ENCODE data around the gene ATP6V1G3. TPM values are rescaled to one million over a fixed set of nuclear protein-coding genes. Genes with fewer than 3 reads are reported as not detected.

The ATP6V1G3 gene
- polyA plus RNA-seq, 3 donors = not detected

DNA sequence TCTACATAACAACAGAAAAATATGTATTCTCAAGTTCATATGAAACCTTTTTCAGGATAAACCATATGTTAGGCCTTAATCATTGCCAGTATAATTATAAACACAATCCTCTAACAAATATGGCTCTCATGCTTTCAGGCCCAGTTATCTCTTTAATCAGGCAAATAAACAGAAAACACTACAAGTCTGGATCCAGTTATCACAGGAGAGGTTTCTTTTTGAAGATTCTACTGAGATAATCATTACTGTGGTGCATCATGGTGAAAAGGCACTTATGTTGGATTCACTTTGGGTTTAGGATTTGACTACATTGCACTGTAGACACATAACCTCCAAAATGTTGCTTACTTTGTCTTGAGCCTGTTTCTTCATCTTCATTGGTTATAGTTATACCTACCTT lies 8.4 kb upstream of the ATP6V1G3 start:
- Mint-ChIP-seq H3K4me1 (peaks cover 25% of the 10 kb centered on the region), H3K4me3 (no peak overlapping the region), H3K27me3 (ENCODE audit: low read depth in 3 of 3) (no peaks in the 10 kb centered on the region), H3K36me3 (peaks cover 0 to 3% of the 10 kb centered on the region in 2 donors), H3K9me3 (peaks cover 0 to 10% (median 5%) of the 10 kb centered on the region in 7 donors), H3K27ac (no peak overlapping the region)
- Histone ChIP-seq H3K4me1 (ENCODE audit: control insufficient read depth in 1 of 2, insufficient read depth in 2 of 2, low read length in 2 of 2) (peaks cover 17 to 25% of the 10 kb centered on the region in 2 donors), H3K4me2 (replicated peaks; ENCODE audit: extremely low read depth, low read length, poor library complexity, severe bottlenecking) (no peak overlapping the region), H2AFZ (ENCODE audit: insufficient read depth, low read depth, low read length, poor library complexity, severe bottlenecking) (no peak overlapping the region), H3K9ac (ENCODE audit: insufficient read depth, low read length, poor library complexity, severe bottlenecking) (no peak overlapping the region), H3K9me3 (replicated peaks in 1 of 2; ENCODE audit: control insufficient read depth in 1 of 2, insufficient read depth in 1 of 2, low read length in 2 of 2) (peaks cover 0 to 6% of the 10 kb centered on the region in 2 donors), H3K27me3 (ENCODE audit: control insufficient read depth in 2 of 2, insufficient read depth in 2 of 2, low read length in 2 of 2) (no peaks in the 10 kb centered on the region), H3K27ac (ENCODE audit: low read depth in 1 of 2, low read length in 2 of 2) (no peak overlapping the region), H3K36me3 (replicated peaks in 1 of 2; ENCODE audit: control insufficient read depth in 1 of 2, insufficient read depth in 2 of 2, low read length in 2 of 2) (no peaks in the 10 kb centered on the region), H4K20me1 (ENCODE audit: insufficient read depth, low read length) (no peaks in the 10 kb centered on the region), H3K79me2 (ENCODE audit: insufficient read depth, low read length) (no peaks in the 10 kb centered on the region), H3K4me3 (replicated peaks in 1 of 3; ENCODE audit: low read depth in 2 of 3, low read length in 3 of 3) (no peak overlapping the region)
- TF ChIP-seq, protein P1, sequence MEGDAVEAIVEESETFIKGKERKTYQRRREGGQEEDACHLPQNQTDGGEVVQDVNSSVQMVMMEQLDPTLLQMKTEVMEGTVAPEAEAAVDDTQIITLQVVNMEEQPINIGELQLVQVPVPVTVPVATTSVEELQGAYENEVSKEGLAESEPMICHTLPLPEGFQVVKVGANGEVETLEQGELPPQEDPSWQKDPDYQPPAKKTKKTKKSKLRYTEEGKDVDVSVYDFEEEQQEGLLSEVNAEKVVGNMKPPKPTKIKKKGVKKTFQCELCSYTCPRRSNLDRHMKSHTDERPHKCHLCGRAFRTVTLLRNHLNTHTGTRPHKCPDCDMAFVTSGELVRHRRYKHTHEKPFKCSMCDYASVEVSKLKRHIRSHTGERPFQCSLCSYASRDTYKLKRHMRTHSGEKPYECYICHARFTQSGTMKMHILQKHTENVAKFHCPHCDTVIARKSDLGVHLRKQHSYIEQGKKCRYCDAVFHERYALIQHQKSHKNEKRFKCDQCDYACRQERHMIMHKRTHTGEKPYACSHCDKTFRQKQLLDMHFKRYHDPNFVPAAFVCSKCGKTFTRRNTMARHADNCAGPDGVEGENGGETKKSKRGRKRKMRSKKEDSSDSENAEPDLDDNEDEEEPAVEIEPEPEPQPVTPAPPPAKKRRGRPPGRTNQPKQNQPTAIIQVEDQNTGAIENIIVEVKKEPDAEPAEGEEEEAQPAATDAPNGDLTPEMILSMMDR (IDR thresholded peaks at IDR 0.05) = no peak
- no peak for DNase-seq
- intact Hi-C loops (cut with micrococcal nuclease) = no loop called here

DNA sequence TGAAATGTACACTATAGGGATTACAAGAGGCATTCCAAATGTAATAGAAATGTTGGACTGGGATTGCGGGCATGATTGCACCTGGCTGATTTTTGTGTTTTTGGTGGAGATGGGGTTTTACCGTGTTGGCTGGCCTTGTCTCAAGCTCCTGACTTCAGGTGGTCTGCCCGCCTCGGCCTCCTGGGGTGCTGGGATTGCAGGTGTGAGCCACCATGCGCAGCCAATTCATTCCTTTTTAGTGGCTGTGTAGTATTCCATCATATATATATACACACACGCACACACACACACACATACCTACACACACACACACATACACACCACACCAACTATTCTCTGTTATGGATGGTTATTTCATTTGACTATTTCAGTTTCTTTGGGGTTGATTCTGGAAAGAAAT lies 4.7 kb upstream of the ATP6V1G3 start:
- H3K4me3 Mint-ChIP-seq = no peak overlapping the region
- H3K4me3 ChIP-seq (replicated peaks in 1 of 3; ENCODE audit: low read depth in 2 of 3, low read length in 3 of 3) = no peak overlapping the region
- no peak overlapping the region for H3K4me2 ChIP-seq (replicated peaks; ENCODE audit: extremely low read depth, low read length, poor library complexity, severe bottlenecking)
- H2AFZ ChIP-seq (ENCODE audit: insufficient read depth, low read depth, low read length, poor library complexity, severe bottlenecking) = no peak overlapping the region
- H3K9me3 ChIP-seq (replicated peaks in 1 of 2; ENCODE audit: control insufficient read depth in 1 of 2, insufficient read depth in 1 of 2, low read length in 2 of 2) = peaks cover 0 to 6% of the 10 kb centered on the region in 2 donors
- no peak overlapping the region for H3K9ac ChIP-seq (ENCODE audit: insufficient read depth, low read length, poor library complexity, severe bottlenecking)
- peaks cover 19% of the 10 kb centered on the region for H3K4me1 Mint-ChIP-seq
- peaks cover 10 to 18% of the 10 kb centered on the region in 2 donors for H3K4me1 ChIP-seq (ENCODE audit: control insufficient read depth in 1 of 2, insufficient read depth in 2 of 2, low read length in 2 of 2)
- no peaks in the 10 kb centered on the region for H3K27me3 Mint-ChIP-seq (ENCODE audit: low read depth in 3 of 3)
- H3K27ac ChIP-seq (ENCODE audit: low read depth in 1 of 2, low read length in 2 of 2) = no peak overlapping the region
- TF ChIP-seq, protein P1 (IDR thresholded peaks at IDR 0.05) = no peak
- no peaks in the 10 kb centered on the region for H3K79me2 ChIP-seq (ENCODE audit: insufficient read depth, low read length)
- intact Hi-C loops (cut with micrococcal nuclease) = no loop called here
- no peaks in the 10 kb centered on the region for H4K20me1 ChIP-seq (ENCODE audit: insufficient read depth, low read length)
- H3K27ac Mint-ChIP-seq = no peak overlapping the region
- H3K36me3 Mint-ChIP-seq = peaks cover 0 to 3% of the 10 kb centered on the region in 2 donors
- H3K36me3 ChIP-seq (replicated peaks in 1 of 2; ENCODE audit: control insufficient read depth in 1 of 2, insufficient read depth in 2 of 2, low read length in 2 of 2) = no peaks in the 10 kb centered on the region
- H3K9me3 Mint-ChIP-seq = peaks cover 0 to 10% (median 5%) of the 10 kb centered on the region in 7 donors
- DNase-seq = no peak
- no CpG with 5 or more reads among the region's 6 CpGs for WGBS (ENCODE audit: insufficient coverage)
- H3K27me3 ChIP-seq (ENCODE audit: control insufficient read depth in 2 of 2, insufficient read depth in 2 of 2, low read length in 2 of 2) = no peaks in the 10 kb centered on the region

Measured in CD14-positive monocyte (primary cell).